ENCODE data around the gene MCRIP2. TPM values are rescaled to one million over a fixed set of nuclear protein-coding genes. Genes with fewer than 3 reads are reported as not detected.

Gene MCRIP2
- polyA plus RNA-seq, 1 donor from 2014 or later: 29.1 TPM

GRCh38 chr16:606656-607307 lies 34.8 kb upstream of the MCRIP2 start:
- Histone ChIP-seq H3K9ac (ENCODE audit: low read length) (no peak overlapping the region), H3K4me2 (ENCODE audit: low read length) (no peak overlapping the region), H3F3A (ENCODE audit: insufficient read depth, low read length, poor library complexity, severe bottlenecking) (no peaks in the 10 kb centered on the region), H3K36me3 (ENCODE audit: insufficient read depth, low read length) (no peaks in the 10 kb centered on the region), H3K27ac (ENCODE audit: low read length) (no peak overlapping the region), H4K20me1 (ENCODE audit: insufficient read depth) (no peaks in the 10 kb centered on the region), H3K9me3 (ENCODE audit: low read length) (no peaks in the 10 kb centered on the region), H3K4me3 (ENCODE audit: low read length) (no peak overlapping the region), H3K9me2 (ENCODE audit: insufficient read depth, low read length) (no peaks in the 10 kb centered on the region), H3K79me2 (replicated peaks; ENCODE audit: insufficient read depth, low read length) (no peaks in the 10 kb centered on the region), H2AFZ (ENCODE audit: low read depth, low read length) (no peak overlapping the region), H3K27me3 (ENCODE audit: insufficient read depth, low read depth, low read length) (no peaks in the 10 kb centered on the region)
- TF ChIP-seq MXI1 (conservative IDR thresholded peaks at IDR 0.05; ENCODE audit: poor library complexity, severe bottlenecking): no peak
- TF ChIP-seq, protein P1, sequence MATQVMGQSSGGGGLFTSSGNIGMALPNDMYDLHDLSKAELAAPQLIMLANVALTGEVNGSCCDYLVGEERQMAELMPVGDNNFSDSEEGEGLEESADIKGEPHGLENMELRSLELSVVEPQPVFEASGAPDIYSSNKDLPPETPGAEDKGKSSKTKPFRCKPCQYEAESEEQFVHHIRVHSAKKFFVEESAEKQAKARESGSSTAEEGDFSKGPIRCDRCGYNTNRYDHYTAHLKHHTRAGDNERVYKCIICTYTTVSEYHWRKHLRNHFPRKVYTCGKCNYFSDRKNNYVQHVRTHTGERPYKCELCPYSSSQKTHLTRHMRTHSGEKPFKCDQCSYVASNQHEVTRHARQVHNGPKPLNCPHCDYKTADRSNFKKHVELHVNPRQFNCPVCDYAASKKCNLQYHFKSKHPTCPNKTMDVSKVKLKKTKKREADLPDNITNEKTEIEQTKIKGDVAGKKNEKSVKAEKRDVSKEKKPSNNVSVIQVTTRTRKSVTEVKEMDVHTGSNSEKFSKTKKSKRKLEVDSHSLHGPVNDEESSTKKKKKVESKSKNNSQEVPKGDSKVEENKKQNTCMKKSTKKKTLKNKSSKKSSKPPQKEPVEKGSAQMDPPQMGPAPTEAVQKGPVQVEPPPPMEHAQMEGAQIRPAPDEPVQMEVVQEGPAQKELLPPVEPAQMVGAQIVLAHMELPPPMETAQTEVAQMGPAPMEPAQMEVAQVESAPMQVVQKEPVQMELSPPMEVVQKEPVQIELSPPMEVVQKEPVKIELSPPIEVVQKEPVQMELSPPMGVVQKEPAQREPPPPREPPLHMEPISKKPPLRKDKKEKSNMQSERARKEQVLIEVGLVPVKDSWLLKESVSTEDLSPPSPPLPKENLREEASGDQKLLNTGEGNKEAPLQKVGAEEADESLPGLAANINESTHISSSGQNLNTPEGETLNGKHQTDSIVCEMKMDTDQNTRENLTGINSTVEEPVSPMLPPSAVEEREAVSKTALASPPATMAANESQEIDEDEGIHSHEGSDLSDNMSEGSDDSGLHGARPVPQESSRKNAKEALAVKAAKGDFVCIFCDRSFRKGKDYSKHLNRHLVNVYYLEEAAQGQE (IDR thresholded peaks at IDR 0.05; ENCODE audit: borderline replicate concordance): no peak
- no peak for TF ChIP-seq EZH2 (IDR thresholded peaks at IDR 0.05; ENCODE audit: borderline replicate concordance, insufficient read depth, low read length, poor library complexity, severe bottlenecking)
- no peak for TF ChIP-seq EP300 (conservative IDR thresholded peaks at IDR 0.05; ENCODE audit: poor library complexity, severe bottlenecking)
- no peak for TF ChIP-seq TAF1 (IDR thresholded peaks at IDR 0.05; ENCODE audit: low read depth)
- no peak for TF ChIP-seq CTCF (IDR thresholded peaks at IDR 0.05; ENCODE audit: poor library complexity, severe bottlenecking)
- TF ChIP-seq POLR2AphosphoS5 (IDR thresholded peaks at IDR 0.05): no peak
- TF ChIP-seq RAD21 (conservative IDR thresholded peaks at IDR 0.05): no peak

DNA sequence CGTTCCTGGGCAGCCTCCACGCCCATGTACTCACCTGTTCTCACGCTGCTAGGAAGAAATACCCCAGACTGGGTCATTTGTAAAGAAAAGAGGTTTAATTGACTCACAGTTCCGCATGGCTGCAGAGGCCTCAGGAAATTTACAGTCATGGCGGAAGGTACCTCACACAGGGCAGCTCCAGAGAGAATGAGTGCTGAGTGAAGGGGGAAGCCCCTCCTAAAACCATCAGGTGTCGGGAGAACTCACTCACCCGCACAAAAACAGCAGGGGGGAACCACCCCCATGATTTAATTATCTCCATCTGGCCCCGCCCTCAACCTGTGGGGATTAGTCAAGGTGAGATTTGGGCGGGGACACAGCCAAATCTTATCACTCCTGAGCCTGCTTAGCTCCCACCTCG lies 33.6 kb upstream of the MCRIP2 start:
- H2AFZ ChIP-seq (ENCODE audit: low read depth, low read length): no peak overlapping the region
- H3K4me2 ChIP-seq (ENCODE audit: low read length): no peak overlapping the region
- H3K9me2 ChIP-seq (ENCODE audit: insufficient read depth, low read length): no peaks in the 10 kb centered on the region
- no peak overlapping the region for H3K4me3 ChIP-seq (ENCODE audit: low read length)
- no peak overlapping the region for H3K9ac ChIP-seq (ENCODE audit: low read length)
- no peaks in the 10 kb centered on the region for H3K9me3 ChIP-seq (ENCODE audit: low read length)
- H3K27ac ChIP-seq (ENCODE audit: low read length): no peak overlapping the region
- no peaks in the 10 kb centered on the region for H3F3A ChIP-seq (ENCODE audit: insufficient read depth, low read length, poor library complexity, severe bottlenecking)
- H3K36me3 ChIP-seq (ENCODE audit: insufficient read depth, low read length): no peaks in the 10 kb centered on the region
- no peaks in the 10 kb centered on the region for H3K27me3 ChIP-seq (ENCODE audit: insufficient read depth, low read depth, low read length)
- TF ChIP-seq TAF1 (IDR thresholded peaks at IDR 0.05; ENCODE audit: low read depth) (no peak), SMC3 (conservative IDR thresholded peaks at IDR 0.05; ENCODE audit: poor library complexity) (no peak), RAD21 (conservative IDR thresholded peaks at IDR 0.05) (no peak), EP300 (conservative IDR thresholded peaks at IDR 0.05; ENCODE audit: poor library complexity, severe bottlenecking) (no peak), MXI1 (conservative IDR thresholded peaks at IDR 0.05; ENCODE audit: poor library complexity, severe bottlenecking) (no peak), EZH2 (IDR thresholded peaks at IDR 0.05; ENCODE audit: borderline replicate concordance, insufficient read depth, low read length, poor library complexity, severe bottlenecking) (no peak), CTCF (IDR thresholded peaks at IDR 0.05; ENCODE audit: poor library complexity, severe bottlenecking) (no peak), POLR2AphosphoS5 (IDR thresholded peaks at IDR 0.05) (no peak)
- TF ChIP-seq, protein P1 (IDR thresholded peaks at IDR 0.05; ENCODE audit: borderline replicate concordance): no peak
- H4K20me1 ChIP-seq (ENCODE audit: insufficient read depth): no peaks in the 10 kb centered on the region
- H3K79me2 ChIP-seq (replicated peaks; ENCODE audit: insufficient read depth, low read length): no peaks in the 10 kb centered on the region

Measured in neural cell (in vitro differentiated cells).